Measurements from ENCODE around the gene MPHOSPH6. TPM values are rescaled to one million over a fixed set of nuclear protein-coding genes. Genes with fewer than 3 reads are reported as not detected.

MPHOSPH6 gene
- total and polyA plus RNA-seq, 2 of the 13 experiments (the other 11 are each of a cell fraction or from before 2014, with no cell fraction given), result 28.4 to 76.4 TPM

- ATAC-seq (no peak), DNase-seq (ENCODE audit: low spot score) (no peak), FAIRE-seq (no peak)
- peaks cover 13% of the 10 kb centered on the region for H3K4me1 ChIP-seq (ENCODE audit: insufficient read depth, low read length)
- ChIA-PET POLR2A (no interaction called here), CTCF (ENCODE audit: low intra/inter-chr PET ratio, low total read pairs) (no interaction called here)
- no peak overlapping the region for H3K4me3 ChIP-seq (replicated peaks in 1 of 3; ENCODE audit: insufficient read depth in 1 of 3, low read depth in 2 of 3, low read length in 3 of 3)
- WGBS (ENCODE audit: low lambda C conversion rate), result 25% methylated on average over 3 of the region's 3 CpGs
- no TSS peak for BruUV-seq (replicated peaks)
- H3K9ac ChIP-seq (ENCODE audit: insufficient read depth, low read depth, low read length), result no peak overlapping the region
- H2AFZ ChIP-seq (ENCODE audit: low read length), result no peak overlapping the region
- no peak overlapping the region for H3K27ac ChIP-seq (ENCODE audit: extremely low read length, insufficient read depth, low read length)
- no peaks in the 10 kb centered on the region for H3K9me3 ChIP-seq (ENCODE audit: low read length)
- H4K20me1 ChIP-seq (ENCODE audit: insufficient read depth, low read length), result no peaks in the 10 kb centered on the region
- no peaks in the 10 kb centered on the region for H3K36me3 ChIP-seq (replicated peaks in 1 of 2; ENCODE audit: control insufficient read depth in 1 of 2, insufficient read depth in 2 of 2, low read length in 2 of 2)
- H3K79me2 ChIP-seq (ENCODE audit: insufficient read depth, low read length), result no peaks in the 10 kb centered on the region
- in situ Hi-C loops (cut with HindIII; ENCODE audit: extremely low pct_ligation_motif_present, low pct_unique_long_range_greater_than_20kb), result no loop called here
- TF ChIP-seq YEATS4 (CRISPR knock-in tag; IDR thresholded peaks at IDR 0.05; ENCODE audit: borderline replicate concordance), result no peak
- no peak for TF ChIP-seq RNF219 (CRISPR knock-in tag; IDR thresholded peaks at IDR 0.05)
- no peak for TF ChIP-seq PLSCR1 (CRISPR knock-in tag; IDR thresholded peaks at IDR 0.05; ENCODE audit: borderline replicate concordance)
- TF ChIP-seq ZNF724P (CRISPR knock-in tag; IDR thresholded peaks at IDR 0.05; ENCODE audit: borderline replicate concordance), result no peak
- no peak for TF ChIP-seq TOPORS (CRISPR knock-in tag; IDR thresholded peaks at IDR 0.05)
- TF ChIP-seq MAFK (conservative IDR thresholded peaks at IDR 0.05 in 1 of 2, IDR thresholded peaks at IDR 0.05 in 1 of 2; ENCODE audit: low read length in 2 of 2), result 0 out of 4 replicates have a peak, but pooled peaks of 1 of the 2 experiments have one; percentile 1
- no peak for TF ChIP-seq DMTF1 (CRISPR knock-in tag; IDR thresholded peaks at IDR 0.05)
- no peak for TF ChIP-seq ZNF234 (CRISPR knock-in tag; conservative IDR thresholded peaks at IDR 0.05)
- H3K4me2 ChIP-seq (ENCODE audit: low read depth, low read length), result no peak overlapping the region
- intact Hi-C loops (cut with micrococcal nuclease; ENCODE audit: unreplicated experiment), result no loop called here
- peaks cover 0 to 31% of the 10 kb centered on the region in 2 experiments; a peak in 4 of 5 replicates for H3K27me3 ChIP-seq (ENCODE audit: control insufficient read depth in 1 of 2, insufficient read depth in 2 of 2, low read length in 2 of 2)
These were observed 6.2 kb upstream of the MPHOSPH6 start for GRCh38 chr16:82176204-82176603.

Measured in HepG2 (cell line).